GM12864 (cell line): ENCODE results near the gene TSC22D3.

Experiments
- DNase-seq: peaks from one replicate; pipeline ENCODE4 v3.0.0-alpha.2; 2011; ENCODE audit warnings: low read depth
- H3K4me3 ChIP-seq: 2 replicates; pipeline ENCODE4 v1.5.1; 2011; ENCODE audit warnings: mild to moderate bottlenecking, low read depth, low read length, control low read depth
- TF ChIP-seq, protein P1 (sequence below): IDR thresholded peaks from 2 replicates; pipeline ENCODE4 v1.5.1; 2011; ENCODE audit warnings: low read depth, mild to moderate bottlenecking, moderate library complexity, low read length, control low read depth, inconsistent platforms; ENCODE audit errors: missing control alignments

The TSC22D3 gene

GRCh38 chrX:107760304-107761077 is 15.1 kb downstream of the TSC22D3 start:
- DNase-seq, result no peak
- H3K4me3 ChIP-seq, result no peak overlapping the region
- TF ChIP-seq, protein P1, sequence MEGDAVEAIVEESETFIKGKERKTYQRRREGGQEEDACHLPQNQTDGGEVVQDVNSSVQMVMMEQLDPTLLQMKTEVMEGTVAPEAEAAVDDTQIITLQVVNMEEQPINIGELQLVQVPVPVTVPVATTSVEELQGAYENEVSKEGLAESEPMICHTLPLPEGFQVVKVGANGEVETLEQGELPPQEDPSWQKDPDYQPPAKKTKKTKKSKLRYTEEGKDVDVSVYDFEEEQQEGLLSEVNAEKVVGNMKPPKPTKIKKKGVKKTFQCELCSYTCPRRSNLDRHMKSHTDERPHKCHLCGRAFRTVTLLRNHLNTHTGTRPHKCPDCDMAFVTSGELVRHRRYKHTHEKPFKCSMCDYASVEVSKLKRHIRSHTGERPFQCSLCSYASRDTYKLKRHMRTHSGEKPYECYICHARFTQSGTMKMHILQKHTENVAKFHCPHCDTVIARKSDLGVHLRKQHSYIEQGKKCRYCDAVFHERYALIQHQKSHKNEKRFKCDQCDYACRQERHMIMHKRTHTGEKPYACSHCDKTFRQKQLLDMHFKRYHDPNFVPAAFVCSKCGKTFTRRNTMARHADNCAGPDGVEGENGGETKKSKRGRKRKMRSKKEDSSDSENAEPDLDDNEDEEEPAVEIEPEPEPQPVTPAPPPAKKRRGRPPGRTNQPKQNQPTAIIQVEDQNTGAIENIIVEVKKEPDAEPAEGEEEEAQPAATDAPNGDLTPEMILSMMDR, result no peak

GRCh38 chrX:107758231-107758766 is 17.3 kb downstream of the TSC22D3 start:
- no peak for DNase-seq
- no peak overlapping the region for H3K4me3 ChIP-seq
- TF ChIP-seq, protein P1, result no peak

DNA sequence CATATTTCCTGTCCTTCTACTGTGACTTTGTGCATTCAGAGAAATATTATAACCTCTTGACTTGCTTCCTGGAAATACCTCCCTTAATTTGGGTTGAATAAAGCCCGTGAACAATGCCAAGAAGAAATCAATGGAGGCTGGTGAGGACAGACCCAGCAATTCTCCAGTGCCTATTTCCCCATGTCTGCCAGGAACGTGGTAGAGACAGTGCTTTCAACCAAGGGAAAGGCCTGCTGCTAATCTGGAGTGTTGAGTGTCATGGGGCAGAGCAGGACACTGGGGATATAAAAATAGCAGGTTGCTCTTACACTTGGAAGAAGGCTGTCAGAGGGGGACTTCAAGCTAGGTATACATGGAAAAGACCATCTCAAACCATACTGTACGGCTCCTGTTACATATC is 19.9 kb downstream of the TSC22D3 start:
- H3K4me3 ChIP-seq, result no peak overlapping the region
- TF ChIP-seq, protein P1, result no peak
- no peak for DNase-seq

DNA sequence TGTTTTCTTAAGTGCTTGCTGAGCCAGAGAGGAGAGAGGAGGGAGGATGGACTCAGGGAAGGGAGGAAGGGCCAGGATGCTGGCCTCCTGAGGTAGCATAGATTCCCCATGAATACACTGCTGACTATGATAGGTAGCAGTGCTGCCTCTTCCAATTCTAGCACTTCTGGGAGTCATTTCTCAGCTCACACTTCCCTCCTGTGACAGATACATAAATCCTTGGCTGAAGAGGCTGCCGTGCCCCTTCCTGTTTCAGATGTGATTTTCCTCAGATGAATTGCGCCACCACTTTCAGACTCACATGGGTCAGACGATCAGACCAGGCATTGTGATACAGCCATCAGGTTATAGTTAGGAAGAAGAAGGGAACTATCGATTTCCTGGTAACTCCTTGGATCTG is 22.4 kb downstream of the TSC22D3 start:
- no peak for DNase-seq
- H3K4me3 ChIP-seq, result no peak overlapping the region

DNA sequence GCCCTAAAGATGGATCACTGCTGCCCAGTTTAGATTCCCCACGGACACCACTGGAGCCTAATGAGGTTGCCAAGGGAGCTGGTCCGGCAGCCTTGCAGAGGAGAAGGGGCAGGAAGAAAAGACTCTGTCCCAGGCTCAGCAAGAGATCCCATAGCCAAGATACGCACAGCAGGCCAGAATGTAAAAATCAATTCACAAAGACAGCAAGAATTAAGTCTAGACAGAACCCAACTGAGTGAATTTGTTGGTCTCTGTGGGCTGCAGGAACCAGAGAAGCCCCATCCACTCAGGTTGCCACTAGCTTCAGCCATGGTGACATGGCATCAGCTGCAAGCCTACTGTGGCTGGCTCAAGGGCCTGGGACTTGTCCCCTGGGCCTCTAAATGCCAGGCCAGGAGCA is 22.9 kb downstream of the TSC22D3 start:
- no peak overlapping the region for H3K4me3 ChIP-seq
- DNase-seq, result no peak
- TF ChIP-seq, protein P1, result no peak

More for the DNA sequence above, 22.4 kb downstream of the TSC22D3 start:
- TF ChIP-seq, protein P1, result no peak

DNA sequence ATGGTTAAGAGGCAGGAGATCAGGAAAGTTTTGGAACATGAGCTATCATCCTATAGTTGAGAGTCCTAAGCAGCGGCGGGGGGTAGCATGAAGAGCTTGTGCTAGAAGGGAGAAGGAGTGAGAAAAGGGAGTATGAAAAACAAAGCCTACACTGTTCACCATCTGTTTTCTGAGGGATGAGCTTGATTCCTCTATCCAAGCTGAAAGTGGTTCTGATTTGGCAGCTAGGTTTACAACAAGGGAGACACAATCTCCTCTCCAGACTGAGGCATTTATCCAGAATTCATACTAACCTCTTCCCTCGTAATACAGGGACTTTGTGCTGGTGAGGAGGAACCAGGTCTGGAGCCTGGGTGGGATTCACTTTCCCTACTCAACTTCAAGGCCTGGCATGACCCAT is 23.5 kb downstream of the TSC22D3 start:
- no peak for DNase-seq
- no peak overlapping the region for H3K4me3 ChIP-seq
- TF ChIP-seq, protein P1, result no peak
